Transverse colon (tissue), 4 donors: ENCODE results near the gene RERE. TPM values are rescaled to one million over a fixed set of nuclear protein-coding genes. Genes with fewer than 3 reads are reported as not detected.

ENCODE experiments used
- DNase-seq: peaks from one replicate; pipeline ENCODE4 v3.0.0-alpha.2; 2019
- H3K27ac ChIP-seq, 4 donors: fragments of 200-600 bp; sonication (generic); 2 replicates each; pipeline ENCODE4 v1.5.1; 2016 to 2018; ENCODE audit warnings: inconsistent platforms in 4 of 4
- H3K27me3 ChIP-seq: fragments of 200-600 bp; sonication (generic); 2 replicates; pipeline ENCODE4 v1.5.1; 2017; ENCODE audit warnings: inconsistent platforms
- H3K36me3 ChIP-seq, 4 donors: fragments of 200-600 bp; sonication (generic); 2 replicates each; pipeline ENCODE4 v1.5.1; 2017 to 2019; ENCODE audit warnings: inconsistent platforms in 4 of 4
- H3K4me1 ChIP-seq, 4 donors: fragments of 200-600 bp; sonication (generic); 2 replicates each; pipeline ENCODE4 v1.5.1; 2017 to 2020; ENCODE audit warnings: inconsistent platforms in 4 of 4
- H3K4me3 ChIP-seq, 4 donors: fragments of 200-600 bp; sonication (generic); 1 replicate in 1 of 4; 2 replicates in 3 of 4; pipeline versions ENCODE4 v1.5.1 to v1.6.1; 2017 to 2019; ENCODE audit warnings: inconsistent platforms in 4 of 4
- H3K9me3 ChIP-seq, 2 donors: fragments of 200-600 bp; sonication (generic); 2 replicates each; pipeline ENCODE4 v1.5.1; 2017 to 2019; ENCODE audit warnings: inconsistent platforms in 2 of 2
- CTCF ChIP-seq, 5 experiments: fragments of 200-600 bp in 3 of 5; fragments of 450-650 bp in 2 of 5; sonication (generic) in 3 of 5; IDR thresholded peaks; 1 replicate in 2 of 5; 2 replicates in 3 of 5; pipeline ENCODE4 v1.5.1; 2016 to 2017; ENCODE audit warnings: antibody characterized with exemption in 5 of 5, inconsistent platforms in 3 of 5, mild to moderate bottlenecking in 2 of 5, moderate library complexity in 1 of 5
- EP300 ChIP-seq: sonication (generic); formaldehyde crosslinking; IDR thresholded peaks from one replicate; pipeline ENCODE4 v1.6.1; 2017; ENCODE audit warnings: antibody characterized with exemption, low read depth
- POLR2A ChIP-seq: fragments of 450-650 bp; IDR thresholded peaks from one replicate; pipeline ENCODE4 v1.6.1; 2016; ENCODE audit warnings: antibody characterized with exemption, mild to moderate bottlenecking, moderate library complexity
- POLR2AphosphoS5 ChIP-seq, 3 donors: sonication (generic); formaldehyde crosslinking; IDR thresholded peaks; one replicate each; pipeline ENCODE4 v1.6.1; 2016; ENCODE audit warnings: antibody characterized with exemption in 3 of 3
- WGBS, 2 donors: methylation state at CpG; one replicate each; pipeline ENCODE4 v1.1.5; 2018; ENCODE audit warnings: low coverage in 1 of 2; 5-methylcytosine and 5-hydroxymethylcytosine counted together
- in situ Hi-C, 4 donors: fragments of 200-750 bp; cut with MboI; loops; one replicate each; pipeline versions ENCODE4 v1.15.0 to v1.15.1; 2017; ENCODE audit warnings: low sequenced_read_pairs in 3 of 4, low pct_ligation_motif_present in 1 of 4, low pct_unique_long_range_greater_than_20kb in 1 of 4
- intact Hi-C: fragments of 100-400 bp; cut with DNase I; formaldehyde crosslinking; loops from one replicate; pipeline ENCODE4 v1.15.1; 2023; ENCODE audit warnings: low total_unique reads
- small RNA-seq, 4 donors: library from RNA; depleted of rRNA; stranded (forward); fragments of <200 nt; gene quantifications; one replicate each; pipeline ENCODE3, GENCODE V24; 2016
- total RNA-seq, 4 donors: library from RNA; depleted of rRNA; stranded (reverse); fragments of >200 nt; gene quantifications; one replicate each; pipeline ENCODE4 v1.1.0, GENCODE V29; 2016

Gene RERE
- total RNA-seq, 4 donors from 2014 or later = 80.3 to 657 (median 105) TPM

GRCh38 chr1:8303141-8303540, 514.3 kb downstream of the RERE start:
- 60 to 95% methylated on average over 1 to 3 of the region's 3 CpGs for WGBS, 2 donors
- no peak for TF ChIP-seq POLR2A
- no peak for TF ChIP-seq CTCF (IDR thresholded peaks at IDR 0.05)
- TF ChIP-seq POLR2AphosphoS5 (IDR thresholded peaks at IDR 0.05) = no peak
- no peak for TF ChIP-seq EP300
- Histone ChIP-seq H3K36me3 (no peaks in the 10 kb centered on the region), H3K4me3 (no peak overlapping the region), H3K27me3 (no peaks in the 10 kb centered on the region), H3K4me1 (peaks cover 0 to 5% (median 0%) of the 10 kb centered on the region in 4 donors), H3K9me3 (no peaks in the 10 kb centered on the region), H3K27ac (no peak overlapping the region)
- no peak for DNase-seq
- intact Hi-C loops (no loop called here), in situ Hi-C loops (no loop called here)

Small RNA genes within 50 kb of the gene (small RNA-seq; reads per million reads assigned to genes)
- gene MIR6728 (0 to 0.28 (median 0) reads per million in 4 donors), gene RF00019 (0 reads per million in 4 donors), gene RF00599 (0 reads per million in 4 donors)

Other genes starting within 250 kb of the RERE start
- gene ENO1, start 61.0 kb upstream of the RERE start, total RNA-seq = 100 to 1,000 TPM; 202 to 407 (median 320) TPM
- gene CA6, start 128.2 kb upstream of the RERE start, total RNA-seq = not detected
- not detected for gene SLC2A7, start 208.8 kb upstream of the RERE start, total RNA-seq